Nephron (organoid): ENCODE results near the gene MPPED1.

ENCODE experiments used
- H3K27ac Mint-ChIP-seq, 3 experiments: 2 replicates each; pipeline ENCODE4 v1.8.0; 2020; ENCODE audit warnings: mixed read lengths in 3 of 3, mild to moderate bottlenecking in 2 of 3, moderate library complexity in 1 of 3
- H3K27me3 Mint-ChIP-seq: 2 replicates; pipeline ENCODE4 v1.8.0; 2021; ENCODE audit warnings: low read depth, mild to moderate bottlenecking, moderate library complexity, mixed read lengths
- H3K36me3 Mint-ChIP-seq: 2 replicates; pipeline ENCODE4 v1.8.0; 2020; ENCODE audit warnings: low read depth, mixed read lengths
- H3K4me1 Mint-ChIP-seq: 2 replicates; pipeline ENCODE4 v1.8.0; 2020; ENCODE audit warnings: mixed read lengths
- H3K4me3 Mint-ChIP-seq, 3 experiments: 2 replicates each; pipeline ENCODE4 v1.8.0; 2020; ENCODE audit warnings: mild to moderate bottlenecking in 3 of 3, mixed read lengths in 3 of 3, moderate library complexity in 2 of 3
- H3K9me3 Mint-ChIP-seq: 2 replicates; pipeline ENCODE4 v1.8.0; 2020; ENCODE audit warnings: mixed read lengths
- TF ChIP-seq, protein P1 (sequence below), 3 experiments: fragments of 200-600 bp; sonication (generic); IDR thresholded peaks; one replicate each; pipeline ENCODE4 v1.5.0; 2021; ENCODE audit warnings: antibody characterized with exemption in 3 of 3; ENCODE audit not compliant: unreplicated experiment in 3 of 3

The MPPED1 gene

DNA sequence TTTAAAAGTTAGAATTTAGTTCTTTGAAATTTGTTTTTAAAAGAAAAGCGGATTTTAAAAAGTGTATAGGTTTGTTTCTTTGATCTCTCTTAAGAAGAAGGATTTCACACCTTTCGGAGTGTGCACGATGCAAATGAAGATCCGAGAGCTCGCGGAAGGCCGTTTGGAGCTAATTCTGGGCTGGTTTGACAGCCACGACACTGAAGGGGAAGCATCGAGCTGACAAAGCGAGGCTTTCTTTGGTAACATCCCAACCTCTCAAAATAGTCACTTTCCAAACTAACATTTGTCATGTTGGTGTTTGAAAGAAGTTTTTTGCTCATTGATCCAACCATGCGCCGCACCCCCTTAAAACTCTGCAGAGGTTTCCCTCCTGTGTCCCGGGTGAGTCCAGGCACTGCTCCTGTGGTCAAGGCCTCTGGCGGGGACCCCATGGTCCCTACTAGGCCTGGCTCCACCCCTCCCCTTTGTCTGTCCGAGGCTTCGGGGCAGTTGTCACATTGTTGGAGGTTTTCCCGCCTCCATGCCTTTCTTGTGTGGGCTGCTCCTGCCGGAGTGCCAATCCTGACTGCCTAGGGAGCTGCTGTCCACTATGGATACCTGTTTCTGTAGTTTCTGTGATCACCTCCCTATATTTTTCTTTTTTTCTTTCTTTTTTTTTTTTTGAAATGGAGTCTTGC, 39.7 kb downstream of the MPPED1 start:
- Mint-ChIP-seq H3K27ac (no peak overlapping the region), H3K27me3 (peaks cover 13% of the 10 kb centered on the region), H3K4me1 (no peaks in the 10 kb centered on the region), H3K36me3 (no peaks in the 10 kb centered on the region), H3K9me3 (no peaks in the 10 kb centered on the region), H3K4me3 (no peak overlapping the region)
- TF ChIP-seq, protein P1, sequence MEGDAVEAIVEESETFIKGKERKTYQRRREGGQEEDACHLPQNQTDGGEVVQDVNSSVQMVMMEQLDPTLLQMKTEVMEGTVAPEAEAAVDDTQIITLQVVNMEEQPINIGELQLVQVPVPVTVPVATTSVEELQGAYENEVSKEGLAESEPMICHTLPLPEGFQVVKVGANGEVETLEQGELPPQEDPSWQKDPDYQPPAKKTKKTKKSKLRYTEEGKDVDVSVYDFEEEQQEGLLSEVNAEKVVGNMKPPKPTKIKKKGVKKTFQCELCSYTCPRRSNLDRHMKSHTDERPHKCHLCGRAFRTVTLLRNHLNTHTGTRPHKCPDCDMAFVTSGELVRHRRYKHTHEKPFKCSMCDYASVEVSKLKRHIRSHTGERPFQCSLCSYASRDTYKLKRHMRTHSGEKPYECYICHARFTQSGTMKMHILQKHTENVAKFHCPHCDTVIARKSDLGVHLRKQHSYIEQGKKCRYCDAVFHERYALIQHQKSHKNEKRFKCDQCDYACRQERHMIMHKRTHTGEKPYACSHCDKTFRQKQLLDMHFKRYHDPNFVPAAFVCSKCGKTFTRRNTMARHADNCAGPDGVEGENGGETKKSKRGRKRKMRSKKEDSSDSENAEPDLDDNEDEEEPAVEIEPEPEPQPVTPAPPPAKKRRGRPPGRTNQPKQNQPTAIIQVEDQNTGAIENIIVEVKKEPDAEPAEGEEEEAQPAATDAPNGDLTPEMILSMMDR (IDR thresholded peaks at IDR 0.05; ENCODE audit: unreplicated experiment in 3 of 3) = no peak

DNA sequence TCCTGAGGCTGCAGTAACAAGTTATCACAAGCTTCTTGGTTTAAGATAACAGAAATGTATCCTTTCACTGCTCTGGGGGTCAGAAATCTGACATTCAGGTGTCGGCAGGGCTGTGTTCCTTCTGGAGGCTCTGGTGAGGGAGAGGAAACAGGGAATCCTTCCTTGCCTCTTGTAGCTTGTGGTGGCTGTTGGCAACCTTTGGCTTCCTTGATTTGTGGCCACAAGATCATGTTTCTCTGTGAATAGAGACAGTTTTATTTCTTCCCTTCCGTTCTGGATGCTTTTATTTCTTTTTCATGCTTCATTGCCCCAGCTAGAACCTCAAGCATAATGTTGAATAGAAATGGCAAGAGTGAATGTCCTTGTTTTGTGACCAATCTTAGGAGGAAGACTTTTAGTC, 44.0 kb downstream of the MPPED1 start:
- peaks cover 15% of the 10 kb centered on the region for H3K9me3 Mint-ChIP-seq
- H3K27me3 Mint-ChIP-seq = peaks cover 20% of the 10 kb centered on the region

DNA sequence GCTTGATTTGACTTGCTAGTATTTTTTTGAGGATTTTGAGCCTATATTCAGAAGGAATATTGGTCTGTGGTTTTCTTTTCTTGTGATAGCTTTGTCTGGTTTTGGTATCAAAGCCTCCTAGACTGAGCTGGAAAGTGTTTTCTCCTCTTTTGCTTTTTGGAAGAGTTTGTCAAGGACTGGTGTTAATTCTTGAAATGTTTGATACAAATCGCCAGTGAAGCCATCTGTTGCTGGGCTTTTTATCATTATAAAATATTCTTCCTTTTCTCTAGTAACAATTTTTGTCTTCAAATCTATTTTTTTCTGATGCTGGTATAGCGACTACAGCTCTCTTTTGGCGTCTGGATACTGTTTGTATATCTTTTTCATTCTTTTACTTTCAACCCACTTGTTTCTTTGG, 45.2 kb downstream of the MPPED1 start:
- Mint-ChIP-seq H3K27me3 (peaks cover 20% of the 10 kb centered on the region), H3K9me3 (peaks cover 22% of the 10 kb centered on the region), H3K27ac (no peak overlapping the region), H3K4me3 (no peak overlapping the region), H3K36me3 (no peaks in the 10 kb centered on the region), H3K4me1 (no peaks in the 10 kb centered on the region)
- TF ChIP-seq, protein P1 (IDR thresholded peaks at IDR 0.05; ENCODE audit: unreplicated experiment in 3 of 3) = no peak

More for the DNA sequence above, 44.0 kb downstream of the MPPED1 start:
- Mint-ChIP-seq H3K27ac (no peak overlapping the region), H3K36me3 (no peaks in the 10 kb centered on the region), H3K4me1 (no peaks in the 10 kb centered on the region), H3K4me3 (no peak overlapping the region)
- TF ChIP-seq, protein P1 (IDR thresholded peaks at IDR 0.05; ENCODE audit: unreplicated experiment in 3 of 3) = no peak

DNA sequence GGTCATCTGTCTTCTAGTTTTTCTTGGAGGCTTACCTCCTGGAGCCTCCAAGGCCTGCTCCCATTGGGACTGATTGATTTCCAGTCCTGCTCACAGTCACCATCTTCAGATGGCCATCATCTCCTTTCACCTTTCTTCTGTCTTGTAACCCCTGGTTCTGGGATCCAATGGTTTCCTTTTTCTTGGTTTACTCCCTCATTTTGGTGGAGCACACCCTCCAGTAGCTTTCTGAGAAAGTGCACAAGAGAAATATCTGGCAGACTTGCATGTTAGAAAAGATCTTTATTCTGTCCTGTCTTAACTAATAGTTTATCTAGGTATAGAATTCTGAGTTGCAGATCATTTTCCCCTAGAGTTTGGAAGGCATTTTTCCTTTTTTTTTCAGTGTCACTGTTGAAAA, 50.9 kb downstream of the MPPED1 start:
- H3K4me3 Mint-ChIP-seq = no peak overlapping the region
- peaks cover 7% of the 10 kb centered on the region for H3K36me3 Mint-ChIP-seq
- TF ChIP-seq, protein P1 (IDR thresholded peaks at IDR 0.05; ENCODE audit: unreplicated experiment in 3 of 3) = no peak
- H3K27me3 Mint-ChIP-seq = peaks cover 29% of the 10 kb centered on the region
- H3K9me3 Mint-ChIP-seq = peaks cover 33% of the 10 kb centered on the region
- peaks cover 5% of the 10 kb centered on the region for H3K4me1 Mint-ChIP-seq
- no peak overlapping the region for H3K27ac Mint-ChIP-seq

DNA sequence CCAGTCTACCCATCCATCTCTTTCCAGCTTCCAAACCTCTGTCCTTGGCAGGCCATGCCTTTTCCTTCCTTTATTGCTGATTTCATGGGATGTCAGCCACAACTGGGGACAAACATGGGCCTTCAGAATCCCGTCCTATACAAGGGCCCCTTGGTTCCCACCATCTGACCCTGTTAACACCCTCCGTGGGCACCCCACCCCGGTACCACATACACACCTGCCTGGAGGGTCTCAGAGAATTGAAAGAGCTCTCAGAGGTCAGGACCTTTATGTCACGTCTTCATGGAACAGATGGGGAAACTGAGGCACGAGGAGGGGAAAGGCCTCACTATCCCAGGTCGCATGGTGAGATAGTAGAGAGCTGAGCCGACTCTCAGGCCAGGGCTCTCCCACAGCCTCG, 53.0 kb downstream of the MPPED1 start:
- Mint-ChIP-seq H3K27me3 (peaks cover 28% of the 10 kb centered on the region), H3K4me3 (no peak overlapping the region), H3K36me3 (peaks cover 7% of the 10 kb centered on the region), H3K27ac (no peak overlapping the region), H3K4me1 (peaks cover 9% of the 10 kb centered on the region), H3K9me3 (peaks cover 23% of the 10 kb centered on the region)
- TF ChIP-seq, protein P1 (IDR thresholded peaks at IDR 0.05; ENCODE audit: unreplicated experiment in 3 of 3) = no peak
